ENCODE data around the gene GLCE. TPM values are rescaled to one million over a fixed set of nuclear protein-coding genes. Genes with fewer than 3 reads are reported as not detected.
"Not testable (repeated sequence)": the region's sequence is repeated elsewhere in the genome, so short reads cannot be mapped to it uniquely, and the experiment has no call there.

Gene GLCE
- total RNA-seq, 1 experiment from 2014 or later = 22.8 TPM

- H3K36me3 ChIP-seq (ENCODE audit: control insufficient read depth, insufficient read depth, low read length); H3K4me3 ChIP-seq (ENCODE audit: low read depth in 2 of 2, low read length in 2 of 2); BruUV-seq (replicated peaks); H3K27ac ChIP-seq (ENCODE audit: low read length); H3K9me3 ChIP-seq (ENCODE audit: control insufficient read depth, insufficient read depth, low read depth, low read length); intact Hi-C loops (cut with micrococcal nuclease; ENCODE audit: unreplicated experiment); DNase-seq (ENCODE audit: low read depth, low spot score); ATAC-seq; CTCF ChIA-PET; H3K4me1 ChIP-seq (ENCODE audit: control insufficient read depth, insufficient read depth, low read length); POLR2A ChIA-PET; in situ Hi-C loops (cut with HindIII; ENCODE audit: low pct_unique_long_range_greater_than_20kb, low sequenced_read_pairs): not testable (repeated sequence)
- peaks cover 29% of the 10 kb centered on the region for H3K27me3 ChIP-seq (ENCODE audit: control insufficient read depth, insufficient read depth, low read length)
Measured at GRCh38 chr15:69153587-69153986, 6.8 kb upstream of the GLCE start.

GRCh38 chr15:69154078-69154477 is 6.4 kb upstream of the GLCE start:
- intact Hi-C loops (cut with micrococcal nuclease; ENCODE audit: unreplicated experiment) (no loop called here), in situ Hi-C loops (cut with HindIII; ENCODE audit: low pct_unique_long_range_greater_than_20kb, low sequenced_read_pairs) (no loop called here)
- CTCF ChIA-PET = no interaction called here
- DNase-seq (ENCODE audit: low read depth, low spot score) (no peak), ATAC-seq (no peak)
- Histone ChIP-seq H3K36me3 (ENCODE audit: control insufficient read depth, insufficient read depth, low read length) (no peaks in the 10 kb centered on the region), H3K4me3 (ENCODE audit: low read depth in 2 of 2, low read length in 2 of 2) (no peak overlapping the region), H3K27me3 (ENCODE audit: control insufficient read depth, insufficient read depth, low read length) (peaks cover 24% of the 10 kb centered on the region), H3K9me3 (ENCODE audit: control insufficient read depth, insufficient read depth, low read depth, low read length) (no peaks in the 10 kb centered on the region), H3K27ac (ENCODE audit: low read length) (no peak overlapping the region), H3K4me1 (ENCODE audit: control insufficient read depth, insufficient read depth, low read length) (no peaks in the 10 kb centered on the region)
- TF ChIP-seq CTCF (IDR thresholded peaks at IDR 0.05) (no peak), TCF7L2 (IDR thresholded peaks at IDR 0.05; ENCODE audit: low read depth, low read length) (no peak), POLR2AphosphoS5 (IDR thresholded peaks at IDR 0.05; ENCODE audit: low read depth, low read length) (no peak)
- no TSS peak for BruUV-seq (replicated peaks)
- POLR2A ChIA-PET = no interaction called here

GRCh38 chr15:69154684-69155083 is 5.8 kb upstream of the GLCE start:
- ChIA-PET CTCF (no interaction called here), POLR2A (no interaction called here)
- ATAC-seq = no peak
- H3K4me3 ChIP-seq (ENCODE audit: low read depth in 2 of 2, low read length in 2 of 2) = no peak overlapping the region
- DNase-seq (ENCODE audit: low read depth, low spot score) = no peak
- H3K27me3 ChIP-seq (ENCODE audit: control insufficient read depth, insufficient read depth, low read length) = peaks cover 22% of the 10 kb centered on the region
- intact Hi-C loops (cut with micrococcal nuclease; ENCODE audit: unreplicated experiment) (no loop called here), in situ Hi-C loops (cut with HindIII; ENCODE audit: low pct_unique_long_range_greater_than_20kb, low sequenced_read_pairs) (no loop called here)
- no peak for TF ChIP-seq REST (IDR thresholded peaks at IDR 0.05; ENCODE audit: insufficient read depth in 1 of 2, low read depth in 2 of 2, low read length in 1 of 2)
- no peak for TF ChIP-seq TCF7L2 (IDR thresholded peaks at IDR 0.05; ENCODE audit: low read depth, low read length)
- no peak for TF ChIP-seq POLR2AphosphoS5 (IDR thresholded peaks at IDR 0.05; ENCODE audit: low read depth, low read length)
- no peak for TF ChIP-seq CTCF (IDR thresholded peaks at IDR 0.05)
- TF ChIP-seq SIN3A (IDR thresholded peaks at IDR 0.05; ENCODE audit: borderline replicate concordance, insufficient read depth, low read depth, low read length) = no peak
- no peaks in the 10 kb centered on the region for H3K9me3 ChIP-seq (ENCODE audit: control insufficient read depth, insufficient read depth, low read depth, low read length)
- peaks cover 2% of the 10 kb centered on the region; the same call in 1 of the 2 replicates for H3K4me1 ChIP-seq (ENCODE audit: control insufficient read depth, insufficient read depth, low read length)
- no TSS peak for BruUV-seq (replicated peaks)
- H3K36me3 ChIP-seq (ENCODE audit: control insufficient read depth, insufficient read depth, low read length) = no peaks in the 10 kb centered on the region
- H3K27ac ChIP-seq (ENCODE audit: low read length) = no peak overlapping the region
